ENCODE measurements around the gene PDCD7.

The PDCD7 gene

DNA sequence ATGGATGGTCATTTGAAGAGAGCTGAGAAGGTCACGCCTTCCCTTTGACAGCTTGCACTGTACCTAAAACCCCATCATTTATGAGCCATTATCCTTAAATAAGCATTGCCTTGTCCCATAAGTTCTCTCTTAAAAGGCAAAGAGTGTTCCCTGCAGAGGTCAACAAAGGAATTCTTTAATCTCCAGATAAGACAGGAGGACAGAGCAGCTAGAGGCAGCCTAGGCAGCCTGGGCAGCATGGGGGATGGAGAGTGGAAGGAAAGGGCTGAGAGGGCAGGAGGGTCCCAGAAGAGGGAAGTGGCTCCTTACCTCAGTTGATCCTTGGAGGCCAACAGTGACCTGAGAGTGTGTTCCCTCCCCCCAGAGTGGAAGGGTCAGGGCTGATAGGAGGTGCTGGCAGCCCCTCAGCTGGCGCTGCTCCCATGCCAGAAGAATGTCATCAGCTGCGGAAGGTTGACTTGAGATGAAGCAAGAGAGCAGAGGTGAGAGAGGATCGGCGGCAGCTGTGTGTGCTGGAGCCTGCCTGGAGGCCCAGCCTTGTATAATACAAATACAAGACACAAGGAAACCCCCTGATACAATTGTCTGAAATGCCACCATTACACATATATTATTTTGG is 44.3 kb downstream of the PDCD7 start:
- H3K27ac ChIP-seq, result no peak overlapping the region
- H3K9me3 ChIP-seq (replicated peaks in 1 of 11), result no peaks in the 10 kb centered on the region
- H3K27me3 ChIP-seq, result no peaks in the 10 kb centered on the region
- TF ChIP-seq Cebpa-rat (IDR thresholded peaks at IDR 0.05), result no peak
- H3K4me2 ChIP-seq, result no peak overlapping the region
- H3K9ac ChIP-seq, result no peak overlapping the region
- no peak overlapping the region for H3K4me3 ChIP-seq
- H3K4me1 ChIP-seq, result peaks cover 0 to 21% (median 11%) of the 10 kb centered on the region in 10 experiments; a peak in 14 of 20 replicates
- H3K36me3 ChIP-seq, result peaks cover 0 to 10% (median 0%) of the 10 kb centered on the region in 11 experiments; a peak in 4 of 22 replicates
- H4K20me1 ChIP-seq, result peaks cover 0 to 32% (median 0%) of the 10 kb centered on the region in 11 experiments; a peak in 2 of 22 replicates

DNA sequence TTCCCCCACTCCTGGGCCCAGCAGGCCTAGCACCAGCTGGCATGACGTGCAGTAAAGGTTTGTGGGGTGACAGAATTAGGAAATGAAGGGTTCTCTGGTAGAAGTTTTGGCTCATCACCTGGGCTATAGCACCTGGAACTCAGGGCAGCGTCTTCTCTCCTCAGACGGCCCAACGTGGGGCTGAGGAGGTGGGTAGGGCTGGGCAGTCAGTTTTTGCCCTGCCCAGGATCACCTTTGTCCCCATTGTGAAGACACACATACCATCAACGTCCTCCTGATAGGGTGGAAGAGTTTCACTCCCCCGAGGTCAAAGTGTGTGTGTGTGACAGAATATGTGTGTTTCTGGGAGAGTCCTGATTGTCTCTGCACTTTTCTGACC is 45.0 kb downstream of the PDCD7 start:
- no peak for TF ChIP-seq Cebpa-rat (IDR thresholded peaks at IDR 0.05)
- Histone ChIP-seq H3K27ac (no peak overlapping the region), H3K4me2 (no peak overlapping the region)

DNA sequence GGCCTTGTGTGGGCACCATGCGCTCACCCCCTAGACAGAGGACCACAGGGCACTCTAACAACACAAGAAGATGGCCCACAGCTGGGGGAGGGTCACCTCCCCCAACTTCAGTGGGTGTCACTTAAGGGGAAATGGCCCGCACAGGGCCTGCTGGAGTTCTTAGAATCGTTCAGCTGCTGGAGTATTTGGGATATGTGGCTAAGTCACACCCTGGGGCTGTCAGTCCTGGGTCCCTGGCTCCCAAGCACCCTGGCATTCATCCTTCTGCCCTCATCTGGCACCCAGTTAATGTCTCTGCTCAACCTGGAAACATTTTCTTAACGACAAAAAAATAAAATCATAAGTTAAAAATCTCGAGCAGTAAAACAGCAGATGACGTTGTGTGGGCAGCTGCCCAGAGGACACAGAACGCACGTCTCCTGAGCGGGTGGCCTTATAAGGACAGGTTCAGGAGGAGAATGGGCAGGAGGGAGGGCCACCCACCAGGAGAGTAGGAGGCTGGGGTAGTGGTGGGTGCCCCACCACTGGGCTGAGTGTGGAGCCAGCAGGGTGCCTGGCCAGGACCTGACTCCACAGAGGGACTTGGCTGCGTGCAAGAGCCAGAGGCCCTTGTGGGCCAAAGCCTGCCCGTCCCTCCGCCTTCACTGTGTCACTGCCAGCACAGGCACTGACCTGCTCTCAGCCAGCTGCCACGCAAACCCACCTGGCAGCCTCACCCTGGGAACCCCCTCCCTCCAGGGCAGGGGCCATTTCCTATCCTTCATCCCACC is 45.5 kb downstream of the PDCD7 start:
- no peak for TF ChIP-seq Cebpa-rat (IDR thresholded peaks at IDR 0.05)
- Histone ChIP-seq H3K9me3 (replicated peaks in 1 of 11) (no peaks in the 10 kb centered on the region), H3K9ac (no peak overlapping the region; a peak in 1 of 22 replicates), H3K4me2 (no peak overlapping the region), H3K36me3 (peaks cover 0 to 6% (median 0%) of the 10 kb centered on the region in 11 experiments; a peak in 4 of 22 replicates), H3K27ac (no peak overlapping the region), H3K27me3 (no peaks in the 10 kb centered on the region), H4K20me1 (peaks cover 0 to 32% (median 0%) of the 10 kb centered on the region in 11 experiments; a peak in 2 of 22 replicates), H3K4me1 (peaks cover 0 to 22% (median 12%) of the 10 kb centered on the region in 10 experiments; a peak in 14 of 20 replicates), H3K4me3 (no peak overlapping the region)

More for the DNA sequence above, 45.0 kb downstream of the PDCD7 start:
- Histone ChIP-seq H3K27me3 (no peaks in the 10 kb centered on the region), H3K9me3 (replicated peaks in 1 of 11) (no peaks in the 10 kb centered on the region), H3K4me3 (no peak overlapping the region), H3K9ac (no peak overlapping the region; a peak in 1 of 22 replicates), H3K36me3 (peaks cover 0 to 10% (median 0%) of the 10 kb centered on the region in 11 experiments; a peak in 4 of 22 replicates), H3K4me1 (peaks cover 0 to 21% (median 11%) of the 10 kb centered on the region in 10 experiments; a peak in 14 of 20 replicates), H4K20me1 (peaks cover 0 to 32% (median 0%) of the 10 kb centered on the region in 11 experiments; a peak in 2 of 22 replicates)

DNA sequence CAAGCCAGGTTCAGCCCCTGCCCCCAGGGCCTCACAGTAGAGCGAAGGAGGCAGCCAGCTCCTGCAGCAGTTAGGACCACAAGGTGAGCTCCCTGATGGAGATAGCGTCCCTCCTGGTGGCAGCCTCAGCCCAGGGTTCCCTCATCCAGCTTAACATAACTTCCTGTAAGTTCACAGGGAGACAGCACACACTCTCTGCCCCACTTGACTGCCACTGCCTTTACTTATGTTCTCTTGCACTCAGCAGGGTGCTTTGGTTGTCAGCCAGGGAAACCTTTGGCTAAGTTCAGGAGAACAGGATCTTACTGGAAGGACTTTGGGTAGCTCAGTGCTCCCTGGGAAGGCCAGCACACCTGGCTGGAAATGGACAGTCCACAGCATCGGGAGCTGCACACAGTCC is 46.2 kb downstream of the PDCD7 start:
- no peak overlapping the region for H3K9ac ChIP-seq

DNA sequence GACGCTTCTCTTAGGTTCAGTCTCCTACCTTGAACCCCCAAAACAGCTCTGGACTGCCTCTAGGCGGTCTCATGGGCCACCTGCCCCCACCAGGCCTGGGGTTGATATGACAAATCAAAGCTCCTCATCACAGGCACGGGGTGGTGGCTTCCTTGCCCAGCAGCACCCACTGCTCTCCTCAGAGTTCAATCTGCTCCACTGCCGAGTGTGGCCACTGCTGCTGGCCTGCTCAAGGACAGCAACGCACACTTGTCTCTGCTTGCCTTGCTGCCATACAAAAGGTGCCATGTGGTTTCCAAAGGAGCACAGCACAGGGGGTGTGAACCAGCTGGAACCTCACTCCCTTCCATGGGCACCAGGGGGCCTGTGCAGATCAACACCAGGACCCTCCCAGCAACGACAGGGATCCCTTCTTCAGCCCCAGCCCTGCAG is 46.9 kb downstream of the PDCD7 start:
- H3K9ac ChIP-seq, result no peak overlapping the region; a peak in 1 of 22 replicates
- no peaks in the 10 kb centered on the region for H3K9me3 ChIP-seq (replicated peaks in 1 of 11)
- H3K4me2 ChIP-seq, result no peak overlapping the region
- TF ChIP-seq Cebpa-rat (IDR thresholded peaks at IDR 0.05), result no peak
- H3K27me3 ChIP-seq, result no peaks in the 10 kb centered on the region
- no peak overlapping the region for H3K4me3 ChIP-seq
- no peak overlapping the region for H3K27ac ChIP-seq
- H3K36me3 ChIP-seq, result no peaks in the 10 kb centered on the region
- H4K20me1 ChIP-seq, result peaks cover 0 to 32% (median 0%) of the 10 kb centered on the region in 11 experiments; a peak in 2 of 22 replicates
- peaks cover 7 to 36% (median 26%) of the 10 kb centered on the region in 10 experiments for H3K4me1 ChIP-seq

More for the DNA sequence above, 46.2 kb downstream of the PDCD7 start:
- Histone ChIP-seq H3K4me3 (no peak overlapping the region), H3K9me3 (replicated peaks in 1 of 11) (no peaks in the 10 kb centered on the region), H4K20me1 (peaks cover 0 to 32% (median 0%) of the 10 kb centered on the region in 11 experiments; a peak in 2 of 22 replicates), H3K4me2 (no peak overlapping the region), H3K4me1 (peaks cover 3 to 29% (median 19%) of the 10 kb centered on the region in 10 experiments), H3K27me3 (no peaks in the 10 kb centered on the region), H3K27ac (no peak overlapping the region), H3K36me3 (no peaks in the 10 kb centered on the region)
- TF ChIP-seq Cebpa-rat (IDR thresholded peaks at IDR 0.05), result no peak

DNA sequence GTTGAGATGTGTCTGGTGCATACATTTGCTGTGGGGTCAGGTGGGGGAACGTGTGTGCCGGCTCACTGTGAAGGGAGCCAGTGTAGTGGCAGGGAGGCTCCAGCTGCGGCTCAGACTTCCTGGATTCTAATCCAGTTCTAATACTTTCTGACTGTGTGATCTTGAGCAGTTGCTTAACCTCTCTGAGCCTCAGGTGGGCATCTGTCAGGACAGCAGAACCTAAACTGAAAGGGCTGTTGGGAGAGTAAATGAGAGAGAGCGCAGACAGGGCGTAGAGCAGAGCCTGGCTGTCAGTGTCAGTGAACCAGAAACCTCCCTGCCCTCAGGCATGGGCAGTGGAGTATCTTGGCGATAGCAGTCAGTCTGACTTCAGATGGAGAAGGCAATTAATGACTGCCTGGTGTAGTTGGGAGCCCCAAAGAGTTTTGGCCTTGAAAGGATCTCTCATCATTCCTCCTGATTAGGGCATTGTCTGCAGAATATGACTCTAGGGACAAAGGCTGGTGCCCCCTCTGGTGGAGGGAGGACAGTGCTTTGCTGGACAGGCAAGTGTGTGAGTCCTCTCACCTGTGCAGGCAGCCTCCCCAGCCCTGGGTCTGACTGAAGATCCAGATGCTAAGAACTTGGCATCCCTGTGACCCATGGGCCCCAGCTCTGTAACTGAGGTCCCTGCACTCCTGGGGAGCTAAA is 47.5 kb downstream of the PDCD7 start:
- Histone ChIP-seq H3K9ac (no peak overlapping the region; a peak in 1 of 22 replicates), H3K27ac (no peak overlapping the region), H3K4me1 (peaks cover 7 to 37% (median 29%) of the 10 kb centered on the region in 10 experiments), H3K36me3 (no peaks in the 10 kb centered on the region), H3K27me3 (no peaks in the 10 kb centered on the region), H4K20me1 (peaks cover 0 to 32% (median 0%) of the 10 kb centered on the region in 11 experiments; a peak in 2 of 22 replicates), H3K4me2 (no peak overlapping the region), H3K9me3 (replicated peaks in 1 of 11) (no peaks in the 10 kb centered on the region), H3K4me3 (no peak overlapping the region)
- no peak for TF ChIP-seq Cebpa-rat (IDR thresholded peaks at IDR 0.05)

DNA sequence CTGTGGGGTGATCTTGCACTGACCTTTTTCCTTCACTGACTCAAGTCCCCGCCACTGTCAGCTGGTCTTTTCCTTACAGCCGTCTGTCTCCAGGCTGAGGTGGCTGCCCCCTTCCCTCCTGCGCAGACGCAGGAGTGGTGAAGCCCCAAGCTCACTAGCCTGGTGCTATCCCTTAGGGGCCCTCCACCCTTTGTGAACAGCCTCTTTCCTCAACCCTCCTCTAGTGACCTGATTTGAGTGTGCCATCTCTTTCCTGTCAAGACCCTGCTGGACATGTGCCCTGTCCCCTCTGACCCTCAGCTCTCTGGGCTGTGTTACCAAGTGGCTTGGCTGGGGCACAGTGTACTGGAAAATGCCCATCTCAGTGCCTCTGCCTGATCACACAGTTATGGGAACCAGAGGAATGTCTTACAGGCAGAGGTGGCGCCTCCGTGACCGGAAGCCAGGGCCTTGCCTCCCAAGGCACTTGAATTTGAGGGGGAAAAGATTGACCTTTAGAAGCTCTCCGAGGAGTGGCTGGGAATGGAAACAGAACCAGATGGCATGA is 48.3 kb downstream of the PDCD7 start:
- Histone ChIP-seq H3K9me3 (replicated peaks in 1 of 11) (no peaks in the 10 kb centered on the region), H3K4me3 (no peak overlapping the region), H3K4me1 (peaks cover 7 to 37% (median 29%) of the 10 kb centered on the region in 10 experiments), H3K9ac (peak overlapping the region in 3 of 11 experiments; percentile 2 to 18 (median 4); a peak in 2 of 22 replicates), H3K27ac (no peak overlapping the region), H3K4me2 (peak overlapping the region in 8 of 11 experiments; percentile 2 to 59 (median 42); a peak in 12 of 22 replicates), H3K36me3 (no peaks in the 10 kb centered on the region), H3K27me3 (no peaks in the 10 kb centered on the region), H4K20me1 (peaks cover 0 to 32% (median 0%) of the 10 kb centered on the region in 11 experiments; a peak in 2 of 22 replicates)
- no peak for TF ChIP-seq Cebpa-rat (IDR thresholded peaks at IDR 0.05)

DNA sequence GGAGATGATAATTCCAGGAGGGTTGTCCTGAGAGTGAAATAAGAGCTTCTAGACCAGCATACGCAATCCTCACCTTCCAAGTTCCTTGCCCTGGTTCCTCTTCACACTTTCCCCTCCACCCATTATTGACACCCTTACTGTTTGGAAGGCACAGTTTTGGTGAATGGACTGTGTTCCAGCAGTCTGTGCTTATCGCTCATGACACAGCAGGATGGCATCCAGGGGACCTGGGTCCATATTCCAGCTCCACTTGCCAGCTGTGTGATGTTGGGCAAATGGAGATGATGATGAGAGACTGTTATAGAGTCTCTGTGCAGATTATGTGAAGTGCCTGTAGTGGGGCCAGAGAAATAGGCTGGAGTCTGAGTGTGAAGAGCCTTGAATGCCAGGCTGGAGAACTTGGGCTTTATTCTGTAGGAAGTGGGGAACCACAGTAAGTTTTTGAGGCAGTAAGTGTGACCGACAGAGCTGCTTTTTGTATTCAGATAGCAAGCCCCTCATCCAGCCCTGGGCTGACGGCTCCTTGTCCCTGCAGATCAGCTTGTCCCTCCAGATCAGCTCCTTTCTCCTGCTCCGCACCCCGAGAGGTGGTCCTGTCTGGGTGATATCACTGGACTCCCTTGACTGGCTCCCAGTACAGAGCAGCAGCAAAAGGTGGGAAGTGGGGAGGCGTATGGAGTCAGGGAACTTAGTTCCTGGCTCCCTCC is 49.0 kb downstream of the PDCD7 start:
- Histone ChIP-seq H3K9me3 (replicated peaks in 1 of 11) (no peaks in the 10 kb centered on the region), H3K27ac (no peak overlapping the region), H3K4me1 (peaks cover 7 to 37% (median 29%) of the 10 kb centered on the region in 10 experiments), H3K4me2 (peak overlapping the region in 8 of 11 experiments; percentile 2 to 59 (median 42); a peak in 12 of 22 replicates), H4K20me1 (peaks cover 0 to 27% (median 0%) of the 10 kb centered on the region in 11 experiments; a peak in 2 of 22 replicates), H3K36me3 (no peaks in the 10 kb centered on the region), H3K4me3 (no peak overlapping the region), H3K27me3 (no peaks in the 10 kb centered on the region), H3K9ac (peak overlapping the region in 3 of 11 experiments; percentile 2 to 18 (median 4); a peak in 1 of 22 replicates)
- TF ChIP-seq Cebpa-rat (IDR thresholded peaks at IDR 0.05), result no peak

Data from BLaER1 treated with 17β-estradiol and CSF1 and Interleukin-3, amounts not matched to agents 10 nM and 100 nM (cell line).